Cerebellar nuclear complex (tissue), 1 donor: ENCODE measurements around the gene GAS5.
"Not testable (repeated sequence)": the region's sequence is repeated elsewhere in the genome, so short reads cannot be mapped to it uniquely, and the experiment has no call there.

ENCODE experiments used
- DNase-seq, 2 experiments: peaks; one replicate each; lab custom pipeline; 2025; lab: John Stamatoyannopoulos, UW

GAS5 gene

DNA sequence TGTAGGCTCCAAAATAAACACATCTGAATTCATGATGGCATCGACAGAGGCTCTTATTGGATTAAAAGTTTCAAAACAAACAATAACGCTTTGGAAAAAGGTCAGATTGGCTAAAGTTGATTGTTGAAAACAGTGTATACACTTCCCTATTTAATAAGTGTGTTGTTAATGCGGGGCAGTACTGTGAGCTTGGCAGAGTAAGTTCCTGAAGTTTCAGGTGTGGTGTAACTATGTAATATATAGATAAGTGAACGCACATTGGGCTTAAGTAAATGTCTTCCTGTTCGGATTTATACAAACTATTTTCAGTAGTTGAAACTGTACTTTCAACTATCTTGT lies 1.2 kb upstream of the GAS5 start:
- DNase-seq = no peak

DNA sequence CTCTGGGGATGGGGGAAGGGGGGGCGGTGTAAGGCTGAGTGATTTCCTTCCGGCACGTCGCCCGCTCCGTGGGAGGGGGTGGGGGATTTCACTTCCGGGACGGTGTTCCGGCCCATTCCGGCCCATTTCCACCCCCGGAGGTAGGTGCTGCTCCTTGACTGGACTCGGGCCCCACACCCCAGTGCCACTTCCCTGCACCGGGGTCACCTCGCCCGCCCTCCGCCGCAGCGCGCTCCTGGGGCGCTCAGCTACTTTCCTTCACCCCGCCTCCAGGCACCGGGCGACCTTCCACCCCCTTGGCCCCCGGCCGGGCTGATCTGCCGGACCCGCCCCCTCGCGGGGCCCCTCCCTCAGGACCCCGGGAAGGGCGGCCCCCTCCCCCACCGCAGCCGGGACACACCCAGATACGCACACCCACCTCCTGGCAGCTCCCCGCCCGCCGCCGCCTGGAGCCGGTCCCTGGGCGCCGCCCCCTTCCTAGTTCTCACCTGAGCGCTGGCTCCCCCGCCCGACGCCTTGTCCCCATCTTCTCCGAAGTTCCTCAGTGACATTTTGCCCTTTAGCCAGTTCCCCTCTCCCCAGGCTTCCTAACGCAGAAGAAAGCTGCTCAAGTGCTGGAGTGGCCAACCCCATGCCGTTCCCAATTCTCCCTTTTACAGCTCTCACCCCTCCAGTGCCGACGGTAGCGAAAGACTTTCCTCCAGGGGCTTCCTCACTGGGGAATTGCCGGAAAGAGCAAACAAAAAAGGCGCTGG lies 654 bp upstream of the GAS5 start, which contains the start of gene ZBTB37:
Gene ZBTB37 (plus strand): TSS at position 115 of the 755 bp plus-strand sequence. CDS start 1,846 bp downstream, outside the sequence.
- no peak for DNase-seq

- no peak for DNase-seq
Measured at GRCh38 chr1:173867141-173867752, 542 bp downstream of the GAS5 start.

DNA sequence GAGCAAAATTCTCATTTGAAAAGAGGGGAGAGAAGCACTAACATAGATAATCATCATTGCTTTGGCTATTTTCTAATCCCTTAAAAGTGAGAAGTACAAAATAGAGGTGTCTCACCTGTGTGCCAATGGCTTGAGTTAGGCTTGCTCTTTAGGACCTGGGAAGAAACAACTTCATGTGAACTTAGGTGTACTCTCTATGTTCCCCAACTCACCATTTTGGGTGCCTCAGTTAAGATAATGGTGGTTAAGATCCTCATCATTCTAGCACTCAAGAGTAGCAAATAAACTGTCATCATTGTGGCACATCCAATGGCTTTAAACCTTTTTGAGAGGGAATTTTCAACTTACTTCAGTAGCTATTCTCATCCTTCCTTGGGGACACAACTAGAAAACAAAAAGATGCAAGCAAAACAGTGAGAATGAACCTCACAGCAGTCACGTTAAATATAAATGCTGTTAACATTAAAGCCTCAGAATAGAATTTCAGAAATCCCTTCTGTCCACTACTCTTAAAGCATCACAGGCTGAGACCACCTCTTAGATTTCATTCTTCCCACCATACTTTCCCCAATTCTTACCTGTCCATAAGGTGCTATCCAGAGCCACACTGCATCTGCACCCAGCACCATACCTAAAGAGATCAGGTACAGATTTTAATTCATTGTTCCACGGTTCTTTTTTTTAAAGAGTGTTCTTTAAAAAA lies 1.2 kb downstream of the GAS5 start:
- DNase-seq = no peak

- DNase-seq = no peak
Measured at GRCh38 chr1:173865468-173866164, 2.2 kb downstream of the GAS5 start.

- DNase-seq = no peak
Measured at GRCh38 chr1:173864179-173864867, 3.5 kb downstream of the GAS5 start.

GRCh38 chr1:173863224-173864161 lies 4.3 kb downstream of the GAS5 start:
- no peak for DNase-seq

- no peak for DNase-seq
Measured at GRCh38 chr1:173862769-173863223, 5.0 kb downstream of the GAS5 start.

- not testable (repeated sequence) for DNase-seq
Measured at GRCh38 chr1:173862146-173862768, 5.5 kb downstream of the GAS5 start.

- DNase-seq = no peak
Measured at GRCh38 chr1:173861731-173862145, 6.1 kb downstream of the GAS5 start.

DNA sequence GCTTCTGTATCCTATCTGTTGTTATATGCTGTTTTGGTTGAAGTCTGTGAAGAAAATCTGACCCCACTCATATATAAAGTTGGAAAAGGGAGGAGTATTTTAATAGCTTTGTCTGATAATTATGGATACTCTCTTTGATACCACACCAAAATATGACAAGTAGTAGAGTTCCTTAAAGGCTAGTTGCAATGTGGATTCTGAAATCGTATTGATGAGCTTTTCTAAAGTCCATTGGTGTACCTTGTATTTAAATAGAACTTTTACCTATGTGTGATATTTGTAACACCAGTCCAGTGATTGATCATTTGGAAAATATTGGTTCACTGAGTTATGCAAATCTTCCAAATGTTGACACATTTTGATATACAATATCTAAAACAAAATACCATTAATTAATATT lies 7.7 kb downstream of the GAS5 start:
- no peak for DNase-seq

GRCh38 chr1:173859547-173859946 lies 8.2 kb downstream of the GAS5 start:
- DNase-seq = not testable (repeated sequence)

- DNase-seq = no peak
Measured at GRCh38 chr1:173857363-173857917, 10.3 kb downstream of the GAS5 start.

GRCh38 chr1:173856903-173857302 lies 10.9 kb downstream of the GAS5 start:
- no peak for DNase-seq

DNA sequence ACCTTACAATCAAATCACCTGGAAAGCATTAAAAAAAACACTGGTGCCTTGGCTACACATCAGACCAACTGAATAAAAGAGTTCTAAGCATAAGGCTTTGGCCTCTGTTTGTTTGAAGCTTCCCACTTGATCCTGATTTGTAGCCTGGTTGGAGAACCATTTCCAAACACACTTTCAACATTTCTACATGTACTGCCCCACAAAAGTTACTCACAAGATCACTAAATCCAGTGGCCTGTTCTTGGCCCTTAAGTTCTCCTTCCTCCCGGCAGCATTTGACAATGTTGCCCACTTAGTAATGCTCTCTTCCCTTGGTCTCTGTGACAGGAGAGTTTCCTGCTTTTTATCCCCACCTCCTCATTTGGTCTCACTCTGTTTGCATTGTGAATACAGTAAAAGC lies 11.8 kb downstream of the GAS5 start:
- no peak for DNase-seq

GRCh38 chr1:173853074-173853473 lies 14.7 kb downstream of the GAS5 start:
- DNase-seq = no peak

- DNase-seq = no peak
Measured at GRCh38 chr1:173852105-173852504, 15.7 kb downstream of the GAS5 start.

DNA sequence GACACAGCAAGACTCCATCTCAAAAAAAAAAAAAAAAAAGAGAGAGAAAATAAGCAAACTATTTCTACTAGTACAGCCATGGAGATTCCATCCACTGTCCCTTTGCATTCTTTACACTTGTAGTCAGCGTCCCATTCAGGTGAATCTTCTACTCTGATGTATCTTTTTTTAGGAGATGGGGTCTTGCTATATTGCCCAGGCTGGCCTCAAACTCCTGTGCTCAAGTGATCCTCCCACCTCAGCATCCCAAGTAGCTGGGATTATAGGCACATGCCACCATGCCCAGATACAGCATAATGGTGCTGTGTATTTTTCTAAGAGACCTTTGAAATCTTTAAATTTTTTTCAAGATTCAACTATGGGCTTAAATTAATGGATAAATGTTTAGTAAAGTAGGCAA lies 35.0 kb downstream of the GAS5 start:
- no peak for DNase-seq

GRCh38 chr1:173827611-173828010 lies 40.2 kb downstream of the GAS5 start:
- no peak for DNase-seq
